Right lobe of liver (tissue), 6 donors: Measurements from ENCODE around the gene TMEM131. TPM values are rescaled to one million over a fixed set of nuclear protein-coding genes. Genes with fewer than 3 reads are reported as not detected.

Experiments used
- ATAC-seq, 4 donors: fragments of 200-7000 bp; cut with Tn5 transposase; one replicate each; pipeline ENCODE4 v1.9.1; 2020; ENCODE audit warnings: mild to moderate bottlenecking in 4 of 4, moderate library complexity in 4 of 4
- DNase-seq, 3 donors: peaks; one replicate each; pipeline ENCODE4 v3.0.0-alpha.2; 2020
- H3K27ac ChIP-seq, 3 donors: fragments of 200-600 bp; one replicate each; pipeline ENCODE4 v1.8.0; 2022
- H3K27me3 ChIP-seq, 2 donors: fragments of 200-600 bp; one replicate each; pipeline ENCODE4 v1.8.0; 2022
- H3K36me3 ChIP-seq, 4 donors: fragments of 200-600 bp; sonication (generic) in 1 of 4; one replicate each; pipeline versions ENCODE4 v1.5.1 to v1.8.0; 2017 to 2022; ENCODE audit warnings: control low read depth in 1 of 4
- H3K4me1 ChIP-seq, 4 donors: fragments of 200-600 bp; sonication (generic) in 1 of 4; one replicate each; pipeline versions ENCODE4 v1.5.1 to v1.8.0; 2017 to 2022; ENCODE audit warnings: control low read depth in 1 of 4
- H3K4me3 ChIP-seq, 3 donors: fragments of 200-600 bp; one replicate each; pipeline ENCODE4 v1.8.0; 2022
- H3K9me3 ChIP-seq, 4 donors: fragments of 200-600 bp; sonication (generic) in 1 of 4; one replicate each; pipeline versions ENCODE4 v1.5.1 to v1.8.0; 2017 to 2022; ENCODE audit warnings: control low read depth in 1 of 4
- CTCF ChIP-seq, 4 donors: fragments of 200-600 bp in 3 of 4; fragments of 450-650 bp in 1 of 4; IDR thresholded peaks; one replicate each; pipeline versions ENCODE4 v1.5.1 to v1.8.0; 2016 to 2022; ENCODE audit warnings: antibody characterized with exemption in 4 of 4, mild to moderate bottlenecking in 2 of 4
- POLR2A ChIP-seq: fragments of 450-650 bp; IDR thresholded peaks from one replicate; pipeline ENCODE4 v1.6.1; 2017; ENCODE audit warnings: antibody characterized with exemption, mild to moderate bottlenecking
- WGBS: methylation state at CpG from one replicate; pipeline ENCODE4 v1.1.6; 2018; ENCODE audit warnings: low coverage, low lambda C conversion rate; ENCODE audit not compliant: insufficient coverage; ENCODE audit errors: missing lambda C conversion rate; 5-methylcytosine and 5-hydroxymethylcytosine counted together
- intact Hi-C, 2 donors: fragments of 100-400 bp; cut with DNase I; formaldehyde crosslinking; loops; one replicate each; pipeline versions ENCODE4 v1.11.2 to v1.14.1; 2022
- total RNA-seq, 6 experiments: library from RNA; depleted of rRNA in 2 of 6; stranded (reverse); fragments of >200 nt in 2 of 6; fragmentation: NEBNext Ultra II Directional in 3 of 6; extraction: Animal tissue kit (Norgen Biotek cat#: 25700) in 3 of 6; gene quantifications; one replicate each; pipeline versions ENCODE4 v1.1.0 to v1.2.4, GENCODE V29; 2016 to 2023
- donor health status: DM: no; HTN: yes; CAD: no.
- donor health status: DM: no; HTN: no; CAD: no.
- donor health status: DM: no; HTN: no; CAD: no.
- donor health status: DM: no; HTN: yes; CAD: no.
- donor health status: DM: no; HTN: yes; CAD: no.

The TMEM131 gene
- total RNA-seq, 6 experiments from 2014 or later: 14.8 to 34.0 (median 17.8) TPM

- intact Hi-C loops: no loop called here
- ATAC-seq (no peak), DNase-seq (no peak)
- peaks cover 0 to 47% (median 16%) of the 10 kb centered on the region in 4 donors for H3K36me3 ChIP-seq
- H3K4me1 ChIP-seq: no peaks in the 10 kb centered on the region
- no peak overlapping the region for H3K4me3 ChIP-seq
- WGBS: 100% methylated on average over 2 of the region's 2 CpGs
- no peaks in the 10 kb centered on the region for H3K9me3 ChIP-seq
- H3K27ac ChIP-seq: no peak overlapping the region
- TF ChIP-seq POLR2A (no peak), CTCF (IDR thresholded peaks at IDR 0.05) (no peak)
- no peaks in the 10 kb centered on the region for H3K27me3 ChIP-seq
Observed at GRCh38 chr2:97755491-97755890, 240.3 kb downstream of the TMEM131 start.

- WGBS: 84% methylated on average over 11 of the region's 12 CpGs
- Histone ChIP-seq H3K4me3 (no peak overlapping the region), H3K9me3 (no peaks in the 10 kb centered on the region), H3K4me1 (no peaks in the 10 kb centered on the region), H3K27ac (no peak overlapping the region), H3K36me3 (peaks cover 0 to 40% (median 16%) of the 10 kb centered on the region in 4 donors), H3K27me3 (no peaks in the 10 kb centered on the region)
- intact Hi-C loops: no loop called here
- ATAC-seq: no peak
- DNase-seq: no peak
- TF ChIP-seq CTCF (IDR thresholded peaks at IDR 0.05) (no peak), POLR2A (no peak)
Observed at GRCh38 chr2:97754690-97755346, 240.9 kb downstream of the TMEM131 start.

GRCh38 chr2:97752342-97753334, 243.1 kb downstream of the TMEM131 start:
- H3K27me3 ChIP-seq: no peaks in the 10 kb centered on the region
- no peak for ATAC-seq
- H3K36me3 ChIP-seq: peaks cover 0 to 22% (median 12%) of the 10 kb centered on the region in 4 donors
- H3K4me3 ChIP-seq: no peak overlapping the region
- WGBS: 95% methylated on average over 3 of the region's 3 CpGs
- no peaks in the 10 kb centered on the region for H3K9me3 ChIP-seq
- TF ChIP-seq CTCF (IDR thresholded peaks at IDR 0.05) (no peak), POLR2A (no peak)
- intact Hi-C loops: no loop called here
- no peaks in the 10 kb centered on the region for H3K4me1 ChIP-seq
- no peak for DNase-seq
- no peak overlapping the region for H3K27ac ChIP-seq

GRCh38 chr2:97751752-97752151, 244.0 kb downstream of the TMEM131 start:
- H3K36me3 ChIP-seq: peaks cover 0 to 13% (median 5%) of the 10 kb centered on the region in 4 donors
- H3K9me3 ChIP-seq: no peaks in the 10 kb centered on the region
- no peak for TF ChIP-seq CTCF (IDR thresholded peaks at IDR 0.05)
- no peak for TF ChIP-seq POLR2A
- WGBS: 33% methylated on average over 1 of the region's 3 CpGs
- no peaks in the 10 kb centered on the region for H3K4me1 ChIP-seq
- ATAC-seq (no peak), DNase-seq (no peak)
- H3K27ac ChIP-seq: no peak overlapping the region
- intact Hi-C loops: no loop called here
- no peaks in the 10 kb centered on the region for H3K27me3 ChIP-seq
- H3K4me3 ChIP-seq: no peak overlapping the region
